Raji (cell line): Measurements from ENCODE around the gene ARHGEF2.

ENCODE experiments used
- POLR2A ChIP-seq: IDR thresholded peaks from 2 replicates; pipeline ENCODE4 v1.6.1; 2011; ENCODE audit warnings: low read depth, low read length, control low read depth; ENCODE audit not compliant: insufficient read depth

The ARHGEF2 gene

DNA sequence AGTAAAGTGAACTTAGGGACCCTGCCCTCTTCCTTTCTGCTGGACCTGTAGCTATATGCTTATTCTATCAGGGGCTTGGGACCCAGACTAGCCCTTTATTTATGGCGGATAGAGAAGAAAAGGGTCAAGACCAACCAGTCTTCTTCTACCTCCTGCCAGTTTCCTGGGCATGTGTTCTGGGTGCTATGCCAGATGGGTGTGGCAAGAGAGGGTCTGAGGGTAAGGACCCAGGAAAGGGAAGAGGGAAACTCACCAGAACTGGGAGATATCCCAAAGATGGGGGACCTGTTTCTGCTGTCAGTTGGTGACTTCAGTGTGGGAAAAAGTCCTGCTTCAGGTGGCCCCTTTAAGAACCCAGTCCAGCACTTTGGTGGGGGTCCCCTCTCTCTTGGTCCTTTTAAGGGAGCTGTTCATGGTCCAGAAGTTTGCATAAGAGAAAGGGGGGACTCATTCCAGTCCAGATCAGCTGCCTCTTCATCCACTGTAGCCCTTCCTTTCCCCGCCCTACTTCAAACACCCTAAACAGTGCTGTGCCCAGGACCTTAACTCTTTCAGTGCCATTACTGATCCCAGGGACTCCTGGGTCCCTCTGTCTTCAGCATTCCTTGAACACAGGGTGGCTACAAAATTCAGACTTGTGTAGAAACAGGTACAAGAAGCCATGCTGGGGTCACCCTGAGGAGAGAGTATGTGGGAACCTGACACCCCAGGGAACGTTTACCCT, 24.0 kb upstream of the ARHGEF2 start:
- TF ChIP-seq POLR2A: no peak

- TF ChIP-seq POLR2A: no peak
These were observed 23.4 kb upstream of the ARHGEF2 start for GRCh38 chr1:156001662-156002171.

DNA sequence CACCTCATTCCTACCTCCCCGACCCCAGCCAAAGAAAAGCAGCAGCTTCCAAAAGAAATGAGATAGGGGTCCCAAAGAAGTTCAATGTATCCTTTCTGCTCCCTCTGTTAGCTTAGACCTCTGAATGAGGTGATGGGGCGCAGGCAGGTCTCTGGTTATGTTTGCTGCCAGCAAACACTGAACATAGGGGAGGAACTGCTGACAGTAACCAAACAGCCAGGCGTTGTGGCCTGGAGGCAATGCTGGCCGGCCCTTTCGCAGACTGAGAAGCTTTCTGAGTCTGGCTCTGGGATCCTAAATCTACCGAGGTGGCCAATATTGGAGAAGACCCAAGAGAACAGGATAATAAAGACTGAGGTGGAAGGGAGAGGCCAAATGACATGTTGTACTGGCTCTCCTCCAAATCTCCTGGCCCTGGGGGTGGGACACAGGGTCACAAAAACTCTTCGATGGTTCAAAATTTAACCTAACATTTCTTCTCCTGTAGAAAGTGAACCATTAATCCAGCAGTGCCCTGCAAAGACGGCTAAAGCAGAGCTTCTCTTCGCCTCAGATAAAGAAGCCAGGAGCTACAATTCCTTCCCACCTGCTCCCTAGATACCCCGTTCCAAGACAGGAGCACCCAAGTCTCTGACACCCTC, 22.8 kb upstream of the ARHGEF2 start:
- TF ChIP-seq POLR2A: no peak

DNA sequence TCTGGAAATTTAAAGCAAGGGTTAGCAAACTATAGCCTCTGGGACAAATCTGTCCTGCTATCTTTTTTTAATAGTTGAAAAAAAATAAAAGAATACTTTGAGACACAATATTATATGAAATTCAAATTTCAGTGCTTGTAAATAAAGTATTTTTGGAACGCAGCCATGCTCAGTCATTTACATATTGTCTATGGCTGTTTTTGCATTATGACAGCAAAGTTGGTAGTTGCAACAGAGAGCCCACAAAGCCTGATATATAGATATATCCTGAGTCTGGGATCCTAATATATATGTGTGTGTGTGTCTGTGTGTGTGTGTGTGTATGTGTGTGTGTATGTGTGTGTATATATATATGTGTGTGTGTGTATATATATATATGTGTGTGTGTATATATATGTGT, 21.6 kb upstream of the ARHGEF2 start:
- no peak for TF ChIP-seq POLR2A

DNA sequence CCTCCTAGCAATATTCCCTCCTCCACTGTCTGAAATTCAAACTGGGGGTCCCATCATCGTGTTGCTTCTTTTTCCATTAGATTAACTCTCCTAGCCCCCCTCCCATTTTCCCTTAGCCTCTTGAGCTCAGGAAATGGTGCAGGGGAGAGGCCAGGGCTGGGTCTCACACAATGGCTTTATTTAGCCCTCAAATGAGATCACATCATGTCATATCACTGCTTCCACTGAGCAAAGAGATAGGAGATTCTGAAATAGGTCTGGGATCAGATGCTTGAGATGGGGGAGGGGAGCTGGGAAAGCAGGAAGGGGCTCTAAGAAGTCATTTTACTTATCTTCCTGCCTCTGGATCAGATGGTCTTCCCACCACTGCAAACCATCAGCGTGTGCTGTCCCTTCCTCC, 17.8 kb upstream of the ARHGEF2 start:
- no peak for TF ChIP-seq POLR2A

- no peak for TF ChIP-seq POLR2A
These were observed 15.2 kb upstream of the ARHGEF2 start for GRCh38 chr1:155993595-155993994.

- TF ChIP-seq POLR2A: no peak
These were observed 11.8 kb upstream of the ARHGEF2 start for GRCh38 chr1:155990005-155990739.

DNA sequence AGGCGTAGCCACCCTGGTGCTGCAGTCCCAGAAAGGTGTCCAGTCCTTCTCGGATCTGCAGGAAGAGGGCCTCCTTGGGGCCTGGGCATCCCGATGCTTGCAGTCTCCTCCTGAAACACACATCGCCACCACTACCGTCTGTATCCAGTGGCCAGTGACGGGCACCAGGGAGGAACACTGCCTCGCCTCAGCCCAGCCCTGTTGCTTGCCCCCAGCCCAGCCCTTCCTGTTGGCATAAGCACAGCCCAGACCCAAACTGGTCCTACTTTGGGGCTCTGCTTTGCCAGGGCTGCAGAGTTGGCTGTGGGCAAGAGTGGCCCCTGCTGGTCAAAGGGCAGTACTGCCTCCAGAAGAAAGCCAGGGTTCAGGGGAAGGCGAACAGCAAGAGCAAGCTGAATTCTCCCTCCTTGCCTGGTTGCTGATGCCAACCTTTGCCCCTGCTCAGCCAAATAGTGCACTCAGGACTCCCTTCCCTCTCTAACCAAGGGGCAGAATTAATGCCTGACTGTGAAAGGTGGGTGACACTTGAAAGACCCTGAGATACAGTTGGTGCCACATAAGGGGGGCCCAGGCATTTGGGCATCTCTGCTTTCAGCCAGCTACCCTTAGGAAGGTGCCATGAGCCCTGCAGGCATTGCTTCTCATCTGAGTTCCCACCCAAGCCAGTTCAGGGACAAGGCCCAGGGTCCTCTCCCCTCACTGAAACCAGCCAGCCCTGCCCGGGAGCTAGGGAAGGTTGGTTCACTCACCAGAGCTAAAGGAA, 11.1 kb upstream of the ARHGEF2 start:
- TF ChIP-seq POLR2A: no peak

DNA sequence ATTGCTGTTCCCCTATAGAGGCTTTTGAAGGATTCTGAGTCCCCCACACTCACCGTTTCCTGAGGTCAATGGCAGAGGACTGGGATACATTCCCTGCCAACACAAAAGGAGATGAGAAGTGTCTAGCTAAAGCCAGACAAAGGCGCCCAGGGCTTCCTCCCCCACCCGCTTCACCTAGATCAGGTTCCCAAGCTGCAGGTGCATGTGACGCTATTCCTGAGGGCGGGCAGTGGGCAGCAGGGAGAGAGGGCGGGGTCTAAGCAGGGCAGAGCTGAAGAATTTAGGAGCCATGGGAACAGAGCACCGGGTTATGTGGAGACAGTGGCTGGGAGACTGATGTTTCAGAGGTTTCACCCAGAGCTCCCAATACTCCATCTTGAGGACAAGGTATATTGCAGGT, 6.0 kb upstream of the ARHGEF2 start:
- no peak for TF ChIP-seq POLR2A

DNA sequence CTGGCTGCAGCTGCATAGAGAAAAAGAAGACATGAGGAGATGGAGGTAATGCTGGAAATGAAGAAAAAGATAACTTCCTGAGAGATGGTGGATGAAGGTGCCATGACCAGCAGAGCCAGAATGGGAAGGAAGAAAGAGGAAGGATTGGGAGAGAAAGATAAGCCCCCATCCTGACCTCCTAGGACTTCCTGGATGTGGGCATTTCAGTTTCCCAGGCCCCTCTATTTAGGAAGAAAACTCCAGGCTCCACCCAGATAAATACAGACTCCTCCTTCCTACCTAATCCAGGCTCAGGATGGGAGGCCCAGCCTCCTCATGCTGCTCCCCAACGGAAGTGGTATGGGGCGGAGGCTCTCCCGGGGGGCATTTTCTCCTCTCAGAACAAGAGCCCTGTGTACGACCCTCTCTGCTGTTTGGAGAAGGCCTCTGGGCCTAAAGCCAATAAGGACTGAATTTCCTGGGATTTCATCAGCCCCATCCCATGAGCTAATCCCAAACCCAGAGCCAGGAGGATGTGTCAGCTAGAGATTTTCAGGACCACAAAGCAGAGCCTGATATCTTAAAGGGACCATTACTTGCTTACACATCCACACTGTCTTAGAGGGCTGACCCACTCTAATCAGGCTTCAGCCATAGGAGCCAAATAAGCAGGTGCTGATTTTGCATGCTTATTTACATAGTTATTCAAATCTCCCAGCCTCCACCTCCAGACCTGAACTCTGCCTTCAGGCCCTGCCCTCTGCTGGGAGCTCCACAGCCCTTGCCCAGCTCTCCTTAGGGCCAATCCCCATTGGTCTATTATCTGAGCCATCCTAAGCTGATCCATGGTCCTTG, 5.1 kb upstream of the ARHGEF2 start:
- TF ChIP-seq POLR2A: peak; percentile 91

DNA sequence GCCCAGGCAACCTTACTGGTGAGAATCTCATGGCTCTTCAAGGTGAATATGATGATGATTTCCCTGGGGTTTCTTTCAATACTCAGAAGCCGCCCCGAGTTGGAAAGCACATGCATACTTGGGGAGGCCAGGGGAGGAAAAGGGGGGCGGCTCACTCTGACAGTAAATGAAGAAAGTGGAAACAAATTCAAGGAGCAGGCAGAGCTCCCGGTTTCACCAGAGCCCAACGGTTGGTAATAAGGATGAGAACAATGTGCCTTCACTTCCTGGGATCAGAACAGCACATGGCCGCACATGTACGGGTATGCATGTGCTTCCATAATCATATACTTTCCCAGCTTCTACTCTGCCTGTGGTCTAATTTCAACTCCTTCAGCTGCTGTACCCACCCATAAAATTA, 3.8 kb upstream of the ARHGEF2 start:
- TF ChIP-seq POLR2A: no peak

- TF ChIP-seq POLR2A: peak; percentile 73
These were observed 3.1 kb upstream of the ARHGEF2 start for GRCh38 chr1:155981266-155982088.

DNA sequence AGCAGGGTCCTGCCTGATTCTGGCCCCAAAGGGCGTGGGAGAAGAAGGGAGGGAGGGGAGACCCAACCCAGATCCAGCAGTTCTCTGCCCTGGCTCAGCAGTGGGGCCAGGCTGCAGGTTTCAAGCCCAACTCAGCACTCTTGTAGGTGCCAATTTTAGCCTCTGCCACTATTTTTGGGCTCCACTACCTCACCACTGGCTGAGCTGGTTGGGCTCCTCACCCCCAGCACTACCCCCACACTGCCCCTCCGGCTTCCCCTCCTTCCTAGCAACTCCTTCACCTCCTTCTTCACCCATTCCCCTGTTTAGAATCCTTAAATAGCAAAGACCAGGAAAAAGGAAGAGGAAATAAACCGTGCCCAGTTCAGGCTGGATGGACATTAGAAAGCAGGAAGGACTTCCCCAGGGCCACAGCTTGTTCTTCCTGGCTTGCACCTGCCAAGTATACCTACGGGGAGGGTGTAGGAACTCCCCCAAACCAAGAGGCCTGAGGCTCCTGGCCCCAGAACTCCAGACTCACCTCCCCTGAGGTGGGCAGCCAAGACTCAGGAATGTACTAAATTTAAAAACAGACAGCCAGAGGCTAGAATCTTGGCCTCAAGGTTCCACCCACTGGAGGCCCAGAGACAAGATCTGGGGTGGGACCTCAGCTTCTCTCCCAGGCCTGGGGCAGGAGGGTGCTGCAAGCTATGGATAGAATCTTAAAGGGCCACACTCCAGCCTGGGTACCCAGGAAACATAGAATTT, 1.4 kb upstream of the ARHGEF2 start:
- TF ChIP-seq POLR2A: peak; percentile 51; the same call in 1 of the 2 replicates
